ENCODE data around the gene SH2D2A. TPM values are rescaled to one million over a fixed set of nuclear protein-coding genes. Genes with fewer than 3 reads are reported as not detected.
A peak's percentile ranks its signal among the peaks of the same experiment; 100 is the strongest.
"Not testable (repeated sequence)": the region's sequence is repeated elsewhere in the genome, so short reads cannot be mapped to it uniquely, and the experiment has no call there.

Gene SH2D2A
- total RNA-seq, 8 experiments from 2014 or later = 0.33 to 3.5 (median 0.92) TPM

DNA sequence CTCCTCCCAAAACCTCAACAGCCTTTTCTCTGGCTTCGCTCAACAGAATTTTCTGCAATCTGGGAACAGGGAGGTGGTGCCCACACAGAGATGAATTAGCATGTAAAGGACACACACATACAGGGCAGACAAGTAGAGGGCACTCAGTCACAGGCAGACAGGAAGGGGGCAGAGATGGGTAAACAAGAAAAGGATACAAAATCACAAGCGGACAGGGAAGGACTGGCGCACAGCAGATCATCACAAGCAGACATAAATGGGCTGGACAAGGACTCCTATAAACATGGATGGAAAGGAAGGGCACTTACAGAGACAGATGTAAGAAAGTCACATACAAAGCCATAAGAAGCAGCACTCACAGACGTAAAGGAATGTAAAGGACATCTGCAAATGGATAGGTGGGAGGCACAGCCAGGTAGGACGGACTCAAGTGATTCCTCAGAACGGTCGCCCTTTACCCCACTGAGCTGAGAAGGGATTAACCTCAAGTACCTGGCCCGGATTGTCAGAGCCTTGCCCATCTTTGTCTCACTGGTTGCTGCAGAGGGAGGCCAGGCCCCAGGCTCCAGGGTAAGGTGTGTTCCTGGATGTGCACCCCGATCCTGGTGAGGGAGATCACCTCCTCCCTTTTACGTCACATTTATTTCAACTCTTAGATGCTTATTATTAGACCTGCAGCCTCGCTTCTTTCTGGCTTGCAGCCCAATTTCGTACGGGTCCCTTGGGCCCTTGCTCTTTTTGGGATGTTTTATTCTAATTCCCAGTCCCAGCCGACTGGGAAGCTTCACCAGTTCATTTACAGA, 50.1 kb downstream of the SH2D2A start:
- Histone ChIP-seq H3K27ac (peak overlapping the region; percentile 78 to 81), H3K4me1 (replicated peaks in 1 of 2) (peaks cover 14 to 21% of the 10 kb centered on the region in 2 donors), H3K4me3 (peak overlapping the region; percentile 53 to 82 (median 72))
- in situ Hi-C loops (cut with MboI; ENCODE audit: low pct_unique_long_range_greater_than_20kb in 2 of 9, low sequenced_read_pairs in 9 of 9, unreplicated experiment in 9 of 9) = no loop called here
- peak; percentile 3 to 15 (median 8) for ATAC-seq (replicated peaks in 6 of 8)
- WGBS, 10 experiments = 0 to 39% (median 7%) methylated on average over 2 to 13 of the region's 14 CpGs

DNA sequence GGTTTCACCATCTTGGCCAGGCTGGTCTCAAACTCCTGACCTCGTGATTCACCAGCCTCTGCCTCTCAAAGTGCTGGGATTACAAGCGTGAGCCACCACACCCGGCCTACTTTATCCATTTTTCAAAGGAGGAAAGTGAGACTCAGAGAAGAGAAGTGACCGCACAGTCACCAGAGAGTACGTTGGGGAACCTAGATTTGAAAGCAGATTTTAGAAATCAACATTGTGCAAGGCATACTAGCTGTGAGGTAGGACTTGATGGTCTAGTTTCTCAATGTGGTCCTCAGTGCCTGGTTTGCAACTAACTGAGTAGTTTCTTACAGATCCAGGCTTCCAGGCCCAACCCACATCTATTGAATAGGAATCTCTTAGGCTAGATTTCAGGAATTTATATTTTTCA, 51.0 kb downstream of the SH2D2A start:
- WGBS, 10 experiments = 70 to 94% (median 91%) methylated on average over 3 to 5 of the region's 5 CpGs; no CpG with 5 or more reads in 4 of the 10 experiments
- ATAC-seq (replicated peaks in 6 of 8) = no peak

DNA sequence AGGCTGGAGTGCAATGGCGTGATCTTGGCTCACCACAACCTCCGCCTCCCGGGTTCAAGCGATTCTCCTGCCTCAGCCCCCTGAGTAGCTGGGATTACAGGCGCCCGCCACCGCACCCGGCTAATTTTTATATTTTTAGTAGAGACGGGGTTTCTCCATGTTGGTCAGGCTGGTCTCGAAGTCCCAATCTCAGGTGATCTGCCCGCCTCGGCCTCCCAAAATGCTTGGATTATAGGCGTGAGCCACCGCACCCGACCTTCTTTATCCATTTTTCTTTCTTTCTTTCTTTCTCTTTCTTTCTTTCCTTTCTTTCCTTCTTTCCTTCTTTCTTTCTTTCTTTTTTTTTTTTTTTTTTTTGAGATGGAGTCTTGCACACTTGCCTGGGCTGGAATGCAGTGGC, 51.5 kb downstream of the SH2D2A start:
- ATAC-seq (replicated peaks in 6 of 8); in situ Hi-C loops (cut with MboI; ENCODE audit: low pct_unique_long_range_greater_than_20kb in 2 of 9, low sequenced_read_pairs in 9 of 9, unreplicated experiment in 9 of 9); H3K4me3 ChIP-seq; H3K27ac ChIP-seq: not testable (repeated sequence)
- H3K4me1 ChIP-seq (replicated peaks in 1 of 2) = peaks cover 19 to 24% of the 10 kb centered on the region in 2 donors
- WGBS, 10 experiments = 86 to 100% (median 96%) methylated on average over 3 to 14 of the region's 15 CpGs

More for the DNA sequence above, 51.0 kb downstream of the SH2D2A start:
- H3K4me1 ChIP-seq (replicated peaks in 1 of 2) = peaks cover 15 to 21% of the 10 kb centered on the region in 2 donors
- peak overlapping the region in 3 of 5 donors; percentile 53 to 81 (median 72) for H3K4me3 ChIP-seq
- in situ Hi-C loops (cut with MboI; ENCODE audit: low pct_unique_long_range_greater_than_20kb in 2 of 9, low sequenced_read_pairs in 9 of 9, unreplicated experiment in 9 of 9) = no loop called here
- H3K27ac ChIP-seq = no peak overlapping the region

DNA sequence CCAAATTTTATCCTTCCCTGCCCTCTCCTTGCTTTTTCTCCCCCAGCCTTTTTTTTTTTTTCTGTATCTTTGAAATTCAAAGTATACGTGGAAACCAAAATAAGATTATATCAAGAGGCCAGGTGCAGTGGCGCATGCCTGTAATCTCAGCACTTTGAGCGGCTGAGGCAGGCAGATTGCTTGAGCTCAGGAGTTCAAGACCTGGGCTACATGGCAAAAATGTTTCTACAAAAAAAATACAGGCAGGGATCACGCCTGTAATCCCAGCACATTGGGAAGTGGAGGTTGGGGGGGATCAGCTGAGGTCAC, 55.9 kb downstream of the SH2D2A start:
- peaks cover 4 to 8% of the 10 kb centered on the region in 2 donors for H3K4me1 ChIP-seq (replicated peaks in 1 of 2)
- in situ Hi-C loops (cut with MboI; ENCODE audit: low pct_unique_long_range_greater_than_20kb in 2 of 9, low sequenced_read_pairs in 9 of 9, unreplicated experiment in 9 of 9) = no loop called here
- H3K27ac ChIP-seq = no peak overlapping the region
- ATAC-seq (replicated peaks in 6 of 8) = no peak
- WGBS, 10 experiments = 60 to 100% (median 81%) methylated on average over 1 to 4 of the region's 4 CpGs
- no peak overlapping the region for H3K4me3 ChIP-seq

DNA sequence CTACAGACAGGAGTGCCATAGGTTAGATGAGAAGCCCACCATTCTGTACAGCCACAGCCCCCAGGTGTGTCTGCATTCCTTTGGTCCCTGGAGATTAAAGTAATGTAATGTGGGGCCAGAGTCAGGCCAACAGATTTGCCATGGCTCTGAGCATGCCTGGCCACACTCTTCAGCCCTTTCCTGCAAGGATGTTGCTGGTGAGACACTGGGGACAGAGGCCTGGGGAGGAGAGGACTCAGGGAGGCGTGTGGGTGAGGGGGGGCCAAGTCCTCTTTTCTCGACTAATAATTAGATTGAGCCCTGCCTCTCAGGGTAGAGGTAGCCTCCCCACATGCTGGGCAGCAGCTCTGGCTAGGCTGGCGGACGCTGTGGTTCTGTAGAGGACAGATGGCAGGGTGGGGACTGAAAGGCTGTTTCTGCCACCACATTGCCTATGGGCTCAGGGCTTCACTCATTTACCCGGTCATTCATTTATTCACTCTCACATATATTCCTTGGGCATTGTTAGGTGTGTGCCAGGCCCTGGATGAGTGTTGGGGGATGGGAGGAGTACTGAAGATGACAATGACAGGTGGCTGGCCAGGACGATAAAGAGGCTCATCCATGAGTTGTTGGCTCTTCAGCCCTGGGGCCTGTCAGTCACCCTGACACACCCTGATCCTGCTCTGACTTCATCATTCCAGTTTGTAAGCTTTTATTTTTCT, 56.4 kb downstream of the SH2D2A start:
- in situ Hi-C loops (cut with MboI; ENCODE audit: low pct_unique_long_range_greater_than_20kb in 2 of 9, low sequenced_read_pairs in 9 of 9, unreplicated experiment in 9 of 9) = no loop called here
- 35 to 80% (median 51%) methylated on average over 1 to 3 of the region's 6 CpGs; no CpG with 5 or more reads in 4 of the 10 experiments for WGBS, 10 experiments
- Histone ChIP-seq H3K27ac (peak overlapping the region in 1 of 2 donors; percentile 27), H3K4me3 (no peak overlapping the region), H3K4me1 (replicated peaks in 1 of 2) (peaks cover 3 to 8% of the 10 kb centered on the region in 2 donors)
- ATAC-seq (replicated peaks in 6 of 8) = peak in 5 of 8 experiments; percentile 21 to 89 (median 85)

DNA sequence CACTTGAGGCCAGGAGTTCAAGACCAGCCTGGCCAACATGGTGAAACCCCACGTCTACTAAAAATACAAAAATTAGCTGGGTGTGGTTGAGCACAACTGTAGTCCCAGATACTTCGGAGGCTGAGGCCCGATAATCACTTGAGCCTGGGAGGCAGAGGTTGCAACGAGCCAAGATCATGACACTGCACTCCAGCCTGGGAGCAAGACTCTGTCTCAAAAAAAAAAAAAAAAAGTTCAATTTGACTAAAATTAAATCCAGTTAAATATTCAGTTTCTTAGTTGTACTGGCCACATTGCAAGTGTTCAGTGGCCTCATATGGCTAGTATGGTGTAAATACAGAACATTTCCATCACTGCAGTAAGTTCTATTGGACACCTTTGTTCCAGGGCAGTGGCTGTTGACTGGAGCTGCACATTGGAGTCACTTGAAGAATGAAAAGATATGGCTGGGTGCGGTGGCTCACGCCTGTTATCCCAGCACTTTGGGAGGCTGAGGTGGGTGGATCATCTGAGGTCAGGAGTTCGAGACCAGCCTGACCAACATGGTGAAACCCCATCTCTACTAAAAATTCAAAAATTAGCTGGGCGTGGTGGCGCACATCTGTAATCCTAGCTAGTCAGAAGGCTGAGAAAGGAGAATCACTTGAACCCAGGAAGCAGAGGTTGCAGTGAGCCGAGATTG, 58.9 kb downstream of the SH2D2A start:
- H3K27ac ChIP-seq; H3K4me3 ChIP-seq; in situ Hi-C loops (cut with MboI; ENCODE audit: low pct_unique_long_range_greater_than_20kb in 2 of 9, low sequenced_read_pairs in 9 of 9, unreplicated experiment in 9 of 9); ATAC-seq (replicated peaks in 6 of 8): not testable (repeated sequence)
- WGBS, 10 experiments = 75 to 100% (median 95%) methylated on average over 2 to 10 of the region's 10 CpGs; no CpG with 5 or more reads in 1 of the 10 experiments
- H3K4me1 ChIP-seq (replicated peaks in 1 of 2) = peaks cover 8 to 13% of the 10 kb centered on the region in 2 donors

DNA sequence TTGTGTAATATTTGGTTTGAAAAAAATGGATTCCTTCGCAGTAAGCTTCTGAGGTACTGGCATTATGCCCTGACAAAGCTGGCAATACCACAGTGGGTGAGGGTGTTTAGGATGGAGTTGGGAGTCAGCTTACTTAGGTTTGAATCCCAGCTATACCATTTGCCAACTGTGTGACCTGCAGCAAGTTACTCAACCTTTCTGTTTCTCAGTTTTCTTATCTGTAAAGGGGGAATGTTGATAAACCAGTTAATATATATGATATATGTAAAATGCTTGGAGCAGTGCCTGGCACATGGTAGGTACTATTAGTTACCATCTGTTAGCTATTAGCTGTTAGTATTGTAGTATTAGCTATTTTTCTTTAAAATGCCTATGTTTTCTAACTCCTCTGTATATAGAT, 60.3 kb downstream of the SH2D2A start:
- WGBS, 10 experiments = 80 to 100% (median 100%) methylated on average over 1 of the region's 1 CpG; no CpG with 5 or more reads in 2 of the 10 experiments
- no peak overlapping the region for H3K27ac ChIP-seq
- H3K4me1 ChIP-seq (replicated peaks in 1 of 2) = peaks cover 12 to 14% of the 10 kb centered on the region in 2 donors
- ATAC-seq (replicated peaks in 6 of 8) = no peak
- in situ Hi-C loops (cut with MboI; ENCODE audit: low pct_unique_long_range_greater_than_20kb in 2 of 9, low sequenced_read_pairs in 9 of 9, unreplicated experiment in 9 of 9) = no loop called here
- no peak overlapping the region for H3K4me3 ChIP-seq

Other genes with a start within 250 kb of the SH2D2A start
- 10 to 100 TPM in 3 of 8 experiments, 1 to 10 TPM in 3, under 1 TPM in 2; 0.20 to 11.6 (median 1.5) TPM for gene IQGAP3, start 244.3 kb downstream of the SH2D2A start, total RNA-seq
- gene TTC24, start 237.1 kb downstream of the SH2D2A start, total RNA-seq = 1 to 10 TPM in 1 of 8 experiments, under 1 TPM in 3, not detected in 4; 0.14 to 1.9 (median 0.58) TPM
- 100 to 1,000 TPM in 1 of 8 experiments, 10 to 100 TPM in 7; 50.1 to 168 (median 66.6) TPM for gene NAXE, start 225.1 kb downstream of the SH2D2A start, total RNA-seq
- 10 to 100 TPM; 14.7 to 50.1 (median 30.5) TPM for gene GPATCH4, start 215.4 kb downstream of the SH2D2A start, total RNA-seq
- 1 to 10 TPM in 6 of 8 experiments, under 1 TPM in 1, not detected in 1; 0.46 to 8.7 (median 3.3) TPM for gene HAPLN2, start 197.4 kb downstream of the SH2D2A start, total RNA-seq
- 10 to 100 TPM in 1 of 8 experiments, 1 to 10 TPM in 4, under 1 TPM in 3; 0.66 to 25.1 (median 1.7) TPM for gene BCAN, start 174.7 kb downstream of the SH2D2A start, total RNA-seq
- gene NES, start 139.4 kb downstream of the SH2D2A start, total RNA-seq = 100 to 1,000 TPM in 5 of 8 experiments, 10 to 100 TPM in 1, 1 to 10 TPM in 2; 5.5 to 863 (median 150) TPM
- 100 to 1,000 TPM in 5 of 8 experiments, 10 to 100 TPM in 1, 1 to 10 TPM in 2; 1.4 to 813 (median 186) TPM for gene CRABP2, start 111.3 kb downstream of the SH2D2A start, total RNA-seq
- gene METTL25B, start 88.4 kb downstream of the SH2D2A start, total RNA-seq = 10 to 100 TPM; 14.3 to 37.1 (median 24.2) TPM
- 10 to 100 TPM; 25.1 to 45.2 (median 33.0) TPM for gene ISG20L2, start 88.1 kb downstream of the SH2D2A start, total RNA-seq
- 100 to 1,000 TPM in 4 of 8 experiments, 10 to 100 TPM in 4; 81.4 to 166 (median 101) TPM for gene MRPL24, start 75.8 kb downstream of the SH2D2A start, total RNA-seq
- 100 to 1,000 TPM in 7 of 8 experiments, 10 to 100 TPM in 1; 93.4 to 328 (median 187) TPM for gene HDGF, start 65.2 kb downstream of the SH2D2A start, total RNA-seq
- gene PRCC, start 49.3 kb downstream of the SH2D2A start, total RNA-seq = 10 to 100 TPM; 35.4 to 73.4 (median 56.8) TPM
- 1 to 10 TPM in 1 of 8 experiments, under 1 TPM in 6, not detected in 1; 0.05 to 1.6 (median 0.11) TPM for gene INSRR, start 42.3 kb upstream of the SH2D2A start, total RNA-seq
- gene NTRK1, start 44.0 kb upstream of the SH2D2A start, total RNA-seq = 1 to 10 TPM in 2 of 8 experiments, under 1 TPM in 5, not detected in 1; 0.27 to 2.5 (median 0.61) TPM
- gene PEAR1, start 76.9 kb upstream of the SH2D2A start, total RNA-seq = 1 to 10 TPM in 2 of 8 experiments, under 1 TPM in 5, not detected in 1; 0.14 to 2.8 (median 0.41) TPM
- gene LRRC71, start 103.8 kb upstream of the SH2D2A start, total RNA-seq = 1 to 10 TPM in 6 of 8 experiments, under 1 TPM in 1, not detected in 1; 0.83 to 2.3 (median 1.3) TPM
- 10 to 100 TPM; 19.5 to 41.2 (median 29.8) TPM for gene ARHGEF11, start 228.9 kb upstream of the SH2D2A start, total RNA-seq